HG03139 (cell line): ENCODE data around the gene RAB26.
"Not testable (repeated sequence)": the region's sequence is repeated elsewhere in the genome, so short reads cannot be mapped to it uniquely, and the experiment has no call there.

ENCODE experiments used
- ATAC-seq: cut with Tn5 transposase; IDR thresholded peaks from one replicate; pipeline ENCODE4 v1.9.1; 2021; ENCODE audit not compliant: unreplicated experiment

Gene RAB26

GRCh38 chr16:2195322-2196161 is 47.1 kb downstream of the RAB26 start:
- ATAC-seq = no peak

DNA sequence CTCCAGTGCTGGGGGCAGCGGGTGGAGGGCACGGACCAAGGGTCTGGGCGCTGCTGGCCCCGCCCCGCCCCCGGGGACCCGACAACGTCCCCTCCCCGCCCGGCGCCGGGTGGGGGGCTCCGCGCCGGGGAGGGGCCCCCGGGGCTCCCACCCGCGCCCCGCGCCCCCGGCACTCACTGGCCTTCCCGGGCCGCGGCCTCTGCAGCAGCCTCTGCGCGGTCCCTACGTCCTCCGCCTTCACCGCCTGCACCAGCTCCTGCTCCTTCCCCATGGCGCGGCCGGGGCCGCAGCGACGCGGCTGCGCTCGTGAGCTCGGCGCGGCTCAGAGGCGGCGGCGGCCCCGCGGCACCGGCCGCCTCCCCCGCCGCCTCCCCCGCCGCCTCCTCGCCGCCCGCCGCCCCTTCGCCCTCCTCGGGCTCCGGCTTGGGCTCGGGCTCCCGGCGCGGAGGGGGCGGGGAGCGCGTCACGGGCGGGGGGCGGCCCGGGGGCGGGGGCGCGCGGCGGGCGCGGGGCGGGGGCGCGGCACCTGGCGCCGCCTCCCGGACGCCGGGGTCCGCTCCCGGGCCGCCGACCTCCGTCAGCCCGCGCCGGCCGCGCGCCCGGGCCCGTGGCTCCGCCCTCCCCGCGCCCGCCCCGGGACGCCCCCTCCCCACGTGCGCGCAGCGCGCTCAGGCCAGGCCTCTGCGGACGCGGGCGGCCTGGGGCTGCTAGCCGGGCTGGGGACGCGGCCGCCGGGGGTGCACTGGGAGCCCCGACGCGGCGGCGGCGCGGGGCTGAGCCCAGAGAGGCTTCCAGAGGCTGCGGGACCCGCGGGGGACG is 47.9 kb downstream of the RAB26 start, which contains the start of gene CASKIN1:
CASKIN1 (minus strand) TSS at position 444 of the 819 bp plus-strand sequence; CDS start at position 271, 173 bp downstream.
- no peak for ATAC-seq

- ATAC-seq = no peak
Observed at GRCh38 chr16:2196981-2197511, 48.6 kb downstream of the RAB26 start.

- no peak for ATAC-seq
Observed at GRCh38 chr16:2197765-2198164, 49.3 kb downstream of the RAB26 start.

DNA sequence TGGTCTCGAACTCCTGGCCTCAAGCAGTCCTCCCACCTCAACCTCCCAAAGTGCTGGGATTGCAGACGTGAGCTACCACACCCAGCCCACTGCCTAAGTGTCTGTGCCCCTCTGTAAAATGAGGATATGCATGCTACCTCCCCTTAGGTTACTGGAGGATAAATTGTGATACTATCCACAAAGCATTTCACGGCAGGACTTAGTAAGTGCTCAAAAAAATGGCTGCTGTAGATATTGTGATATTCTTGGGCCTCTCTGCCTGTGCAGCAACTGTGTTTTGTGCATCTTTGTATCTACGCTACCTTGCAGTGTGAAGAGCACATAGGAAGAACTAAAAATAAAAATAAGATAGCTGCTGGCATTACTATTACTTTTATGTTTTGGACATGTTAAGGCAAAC is 49.9 kb downstream of the RAB26 start:
- no peak for ATAC-seq

- ATAC-seq = no peak
Observed at GRCh38 chr16:2199095-2199494, 50.7 kb downstream of the RAB26 start.

GRCh38 chr16:2199621-2200139 is 51.3 kb downstream of the RAB26 start:
- no peak for ATAC-seq

- ATAC-seq = no peak
Observed at GRCh38 chr16:2200313-2200712, 51.9 kb downstream of the RAB26 start.

DNA sequence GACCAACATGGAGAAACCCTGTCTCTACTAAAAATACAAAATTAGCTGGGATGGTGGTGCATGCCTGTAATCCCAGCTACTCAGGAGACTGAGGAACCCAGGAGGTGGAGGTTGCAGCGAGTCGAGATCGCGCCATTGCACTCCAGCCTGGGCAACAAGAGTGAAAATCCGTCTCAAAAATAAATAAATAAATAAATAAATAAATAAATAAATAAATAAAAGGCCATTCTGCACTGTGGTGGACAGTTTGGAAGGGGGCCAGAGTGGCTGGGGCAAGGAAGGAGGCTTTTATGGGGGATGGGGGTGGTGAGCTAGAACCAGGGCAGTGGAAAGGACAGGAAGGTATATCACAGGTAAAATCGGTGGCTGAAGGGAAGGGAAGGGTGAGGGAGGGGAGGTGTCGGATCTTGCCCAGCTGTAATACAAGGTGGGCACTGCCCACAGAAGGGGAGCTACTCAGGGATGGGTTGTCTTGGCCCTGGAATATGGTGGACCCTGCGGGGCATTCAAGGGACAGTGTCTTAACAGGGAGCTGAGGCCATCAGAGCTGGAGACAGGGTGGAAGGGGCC is 54.8 kb downstream of the RAB26 start:
- not testable (repeated sequence) for ATAC-seq
